WERI-Rb-1 (cell line): ENCODE results near the gene TIMM29.

Experiments used
- DNase-seq: peaks from one replicate; pipeline ENCODE4 v3.0.0-alpha.2; 2020
- H3K27ac ChIP-seq: fragments of 250-450 bp; sonication (Bioruptor Pico); 2 replicates; pipeline ENCODE4 v1.5.1; 2020; ENCODE audit warnings: mild to moderate bottlenecking, moderate library complexity
- H3K27me3 ChIP-seq: fragments of 250-450 bp; sonication (Bioruptor Pico); 2 replicates; pipeline ENCODE4 v1.5.1; 2021; ENCODE audit warnings: mild to moderate bottlenecking, low read depth, moderate library complexity; ENCODE audit not compliant: insufficient read depth, severe bottlenecking
- H3K36me3 ChIP-seq: fragments of 250-450 bp; sonication (Bioruptor Pico); 2 replicates; pipeline ENCODE4 v1.5.1; 2020; ENCODE audit warnings: mild to moderate bottlenecking, moderate library complexity
- H3K4me3 ChIP-seq: 2 replicates; pipeline ENCODE4 v1.5.1; 2011; ENCODE audit warnings: low read depth, mild to moderate bottlenecking, control low read depth, low read length
- H3K9me3 ChIP-seq: fragments of 250-450 bp; sonication (Bioruptor Pico); 2 replicates; pipeline ENCODE4 v1.5.1; 2021; ENCODE audit warnings: mild to moderate bottlenecking, moderate library complexity; ENCODE audit not compliant: severe bottlenecking
- CTCF ChIP-seq: IDR thresholded peaks from 2 replicates; pipeline ENCODE4 v1.5.1; 2011; ENCODE audit warnings: low read depth, mild to moderate bottlenecking, control low read depth, inconsistent platforms, low read length

The TIMM29 gene

GRCh38 chr19:10894911-10895213, 33.7 kb upstream of the TIMM29 start:
- Histone ChIP-seq H3K4me3 (no peak overlapping the region), H3K36me3 (peaks cover 13% of the 10 kb centered on the region), H3K27me3 (no peaks in the 10 kb centered on the region), H3K27ac (peak overlapping the region; percentile 95), H3K9me3 (no peaks in the 10 kb centered on the region)
- TF ChIP-seq CTCF: no peak
- no peak for DNase-seq

GRCh38 chr19:10895363-10895762, 33.2 kb upstream of the TIMM29 start:
- TF ChIP-seq CTCF: no peak
- Histone ChIP-seq H3K4me3 (no peak overlapping the region), H3K36me3 (peaks cover 15% of the 10 kb centered on the region), H3K27ac (no peak overlapping the region; the same call in 1 of the 2 replicates), H3K9me3 (no peaks in the 10 kb centered on the region), H3K27me3 (no peaks in the 10 kb centered on the region)
- DNase-seq: no peak

GRCh38 chr19:10895920-10896319, 32.7 kb upstream of the TIMM29 start:
- Histone ChIP-seq H3K9me3 (no peaks in the 10 kb centered on the region), H3K36me3 (peaks cover 15% of the 10 kb centered on the region), H3K4me3 (no peak overlapping the region), H3K27me3 (no peaks in the 10 kb centered on the region), H3K27ac (peak overlapping the region; percentile 12; the same call in 1 of the 2 replicates)
- TF ChIP-seq CTCF: peak; percentile 56
- DNase-seq: no peak

- no peaks in the 10 kb centered on the region for H3K9me3 ChIP-seq
- DNase-seq: no peak
- no peak overlapping the region; the same call in 1 of the 2 replicates for H3K27ac ChIP-seq
- H3K27me3 ChIP-seq: no peaks in the 10 kb centered on the region
- peaks cover 20% of the 10 kb centered on the region for H3K36me3 ChIP-seq
- no peak for TF ChIP-seq CTCF
- H3K4me3 ChIP-seq: no peak overlapping the region
Observed at GRCh38 chr19:10896851-10897526, 31.6 kb upstream of the TIMM29 start.

GRCh38 chr19:10898633-10899032, 30.0 kb upstream of the TIMM29 start:
- no peak for TF ChIP-seq CTCF
- Histone ChIP-seq H3K27me3 (no peaks in the 10 kb centered on the region), H3K27ac (no peak overlapping the region), H3K9me3 (no peaks in the 10 kb centered on the region), H3K4me3 (no peak overlapping the region), H3K36me3 (peaks cover 20% of the 10 kb centered on the region)
- DNase-seq: no peak

- Histone ChIP-seq H3K9me3 (no peaks in the 10 kb centered on the region), H3K27me3 (no peaks in the 10 kb centered on the region), H3K36me3 (peaks cover 23% of the 10 kb centered on the region), H3K27ac (no peak overlapping the region), H3K4me3 (no peak overlapping the region)
- no peak for DNase-seq
- no peak for TF ChIP-seq CTCF
Observed at GRCh38 chr19:10899151-10899653, 29.4 kb upstream of the TIMM29 start.
